CD4-positive, alpha-beta T cell treated with Interleukin-21 for 1 hour (primary cell): ENCODE results near the gene ATE1.
"Not testable (repeated sequence)": the region's sequence is repeated elsewhere in the genome, so short reads cannot be mapped to it uniquely, and the experiment has no call there.

Source experiments
- DNase-seq: peaks from one replicate; pipeline ENCODE4 v3.0.0-alpha.2; 2020

Gene ATE1

GRCh38 chr10:121774813-121775212 lies 153.0 kb downstream of the ATE1 start:
- no peak for DNase-seq

GRCh38 chr10:121774404-121774803 lies 153.4 kb downstream of the ATE1 start:
- DNase-seq: no peak

- DNase-seq: no peak
These were observed 154.9 kb downstream of the ATE1 start for GRCh38 chr10:121772884-121773283.

GRCh38 chr10:121772406-121772805 lies 155.4 kb downstream of the ATE1 start:
- no peak for DNase-seq

- no peak for DNase-seq
These were observed 155.9 kb downstream of the ATE1 start for GRCh38 chr10:121771966-121772365.

GRCh38 chr10:121766426-121766825 lies 161.4 kb downstream of the ATE1 start:
- no peak for DNase-seq

- no peak for DNase-seq
These were observed 162.6 kb downstream of the ATE1 start for GRCh38 chr10:121765204-121765603.

- no peak for DNase-seq
These were observed 163.4 kb downstream of the ATE1 start for GRCh38 chr10:121764233-121764942.

GRCh38 chr10:121757241-121757640 lies 170.6 kb downstream of the ATE1 start:
- DNase-seq: not testable (repeated sequence)

GRCh38 chr10:121755496-121755895 lies 172.3 kb downstream of the ATE1 start:
- not testable (repeated sequence) for DNase-seq

- DNase-seq: no peak
These were observed 173.2 kb downstream of the ATE1 start for GRCh38 chr10:121754666-121755065.

- no peak for DNase-seq
These were observed 173.9 kb downstream of the ATE1 start for GRCh38 chr10:121753726-121754476.

GRCh38 chr10:121751191-121751760 lies 176.6 kb downstream of the ATE1 start:
- DNase-seq: no peak

GRCh38 chr10:121747163-121747775 lies 180.6 kb downstream of the ATE1 start:
- no peak for DNase-seq

GRCh38 chr10:121741248-121741792 lies 186.5 kb downstream of the ATE1 start:
- no peak for DNase-seq

- no peak for DNase-seq
These were observed 187.8 kb downstream of the ATE1 start for GRCh38 chr10:121740069-121740468.

- no peak for DNase-seq
These were observed 188.7 kb downstream of the ATE1 start for GRCh38 chr10:121739114-121739513.

GRCh38 chr10:121736315-121737130 lies 191.3 kb downstream of the ATE1 start:
- DNase-seq: no peak

GRCh38 chr10:121735263-121735662 lies 192.6 kb downstream of the ATE1 start:
- DNase-seq: no peak

GRCh38 chr10:121734589-121735045 lies 193.2 kb downstream of the ATE1 start:
- DNase-seq: no peak

GRCh38 chr10:121732656-121733445 lies 195.0 kb downstream of the ATE1 start:
- no peak for DNase-seq
